ENCODE results near the gene EXOC3.

DNA sequence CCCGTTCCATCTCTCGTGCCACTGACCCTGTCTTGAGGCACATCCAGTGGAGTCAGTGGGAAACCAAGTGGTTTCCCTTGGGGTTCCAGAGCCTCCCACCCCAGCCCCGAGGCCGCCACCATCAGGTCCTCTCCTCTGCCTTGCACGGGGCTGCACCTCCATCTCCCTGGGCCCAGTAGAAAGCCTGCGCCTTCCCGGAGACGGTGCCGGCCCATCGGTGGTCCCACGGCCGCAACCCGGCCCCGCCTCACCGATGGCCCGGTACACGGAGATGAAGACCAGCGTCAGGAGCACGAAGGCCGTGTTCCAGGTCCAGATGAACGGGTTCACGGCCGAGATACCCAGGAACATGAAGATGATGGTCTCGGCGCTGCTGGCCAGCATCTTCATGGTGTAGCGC is 40.0 kb downstream of the EXOC3 start:
- TF ChIP-seq ZNF274 (IDR thresholded peaks at IDR 0.05; ENCODE audit: low read depth, low read length), result no peak
- no peak for TF ChIP-seq YY1 (IDR thresholded peaks at IDR 0.05; ENCODE audit: insufficient read depth, insufficient read length)
- no peak for TF ChIP-seq SUZ12 (IDR thresholded peaks at IDR 0.05; ENCODE audit: extremely low read depth, insufficient read depth, insufficient read length)

Data from NT2/D1 (cell line).